Stimulated activated effector memory CD8-positive, alpha-beta T cell treated with anti-CD3 and anti-CD28 coated beads, Interleukin-12 subunit alpha, Interleukin-12 subunit beta, amount 100 ng/mL, for 72 hours (primary cell): ENCODE results near the gene PTPN7.
"Not testable (repeated sequence)": the region's sequence is repeated elsewhere in the genome, so short reads cannot be mapped to it uniquely, and the experiment has no call there.

ENCODE experiments used
- ATAC-seq: fragments of 150-1000 bp; cut with Tn5 transposase; 2 replicates; pipeline ENCODE4 v1.10.0; 2021
- DNase-seq, 2 donors: peaks; one replicate each; pipeline ENCODE4 v3.0.0; 2021 to 2022; ENCODE audit warnings: low spot score in 2 of 2
- H3K27ac Mint-ChIP-seq: one replicate; pipeline ENCODE4 v1.8.0; 2022; ENCODE audit warnings: mild to moderate bottlenecking, mixed read lengths
- H3K36me3 Mint-ChIP-seq: one replicate; pipeline ENCODE4 v1.8.0; 2022; ENCODE audit warnings: mild to moderate bottlenecking, mixed read lengths
- H3K4me1 Mint-ChIP-seq: one replicate; pipeline ENCODE4 v1.8.0; 2022; ENCODE audit warnings: mixed read lengths
- H3K4me3 Mint-ChIP-seq: one replicate; pipeline ENCODE4 v1.8.0; 2022; ENCODE audit warnings: mild to moderate bottlenecking, mixed read lengths
- H3K9me3 Mint-ChIP-seq: one replicate; pipeline ENCODE4 v1.8.0; 2022; ENCODE audit warnings: mixed read lengths

Gene PTPN7

DNA sequence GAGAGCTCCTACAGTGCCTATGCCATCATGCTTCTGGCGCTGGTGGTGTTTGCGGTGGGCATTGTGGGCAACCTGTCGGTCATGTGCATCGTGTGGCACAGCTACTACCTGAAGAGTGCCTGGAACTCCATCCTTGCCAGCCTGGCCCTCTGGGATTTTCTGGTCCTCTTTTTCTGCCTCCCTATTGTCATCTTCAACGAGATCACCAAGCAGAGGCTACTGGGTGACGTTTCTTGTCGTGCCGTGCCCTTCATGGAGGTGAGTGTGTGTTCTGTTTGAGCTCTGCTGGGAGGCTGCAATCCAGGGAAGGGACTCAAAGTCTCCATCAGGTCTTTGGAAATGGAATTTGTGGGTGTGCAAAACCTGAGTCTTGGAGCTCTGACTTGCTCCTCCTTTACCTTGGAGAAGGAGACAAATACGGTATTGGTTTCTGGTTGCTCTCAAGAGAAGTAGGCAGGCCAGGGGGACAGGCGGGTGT, 37.0 kb downstream of the PTPN7 start:
- no peak for DNase-seq
- no peaks in the 10 kb centered on the region for H3K9me3 Mint-ChIP-seq
- H3K27ac Mint-ChIP-seq: no peak overlapping the region
- H3K36me3 Mint-ChIP-seq: no peaks in the 10 kb centered on the region
- H3K4me3 Mint-ChIP-seq: no peak overlapping the region
- no peak for ATAC-seq
- H3K4me1 Mint-ChIP-seq: peaks cover 16% of the 10 kb centered on the region

DNA sequence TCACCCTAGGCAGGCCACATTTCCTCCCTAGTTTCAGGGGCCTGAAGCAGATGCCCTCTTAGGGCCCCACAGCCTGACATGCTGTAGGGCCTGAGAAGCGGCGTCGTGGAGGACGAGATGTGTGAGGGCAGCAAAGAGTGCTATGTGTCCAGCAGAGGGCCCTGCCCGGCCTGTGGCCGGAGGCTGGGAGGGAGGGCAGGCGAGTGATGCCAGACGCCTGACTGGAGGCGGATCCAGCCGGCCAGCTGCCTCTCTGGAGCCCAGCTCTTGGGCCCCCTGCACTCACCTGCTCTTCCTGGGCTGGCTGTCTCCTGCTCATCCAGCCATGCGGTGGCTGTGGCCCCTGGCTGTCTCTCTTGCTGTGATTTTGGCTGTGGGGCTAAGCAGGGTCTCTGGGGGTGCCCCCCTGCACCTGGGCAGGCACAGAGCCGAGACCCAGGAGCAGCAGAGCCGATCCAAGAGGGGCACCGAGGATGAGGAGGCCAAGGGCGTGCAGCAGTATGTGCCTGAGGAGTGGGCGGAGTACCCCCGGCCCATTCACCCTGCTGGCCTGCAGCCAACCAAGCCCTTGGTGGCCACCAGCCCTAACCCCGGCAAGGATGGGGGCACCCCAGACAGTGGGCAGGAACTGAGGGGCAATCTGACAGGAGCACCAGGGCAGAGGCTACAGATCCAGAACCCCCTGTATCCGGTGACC, 37.6 kb downstream of the PTPN7 start, which contains the start of gene GPR37L1:
Gene GPR37L1, plus strand, starts transcription at position 279 of the 697 bp plus-strand sequence. Its CDS starts 47 bp downstream, at position 326.
- H3K9me3 Mint-ChIP-seq: no peaks in the 10 kb centered on the region
- no peak within 1 kb of the TSS for H3K4me3 Mint-ChIP-seq
- DNase-seq (no peak), ATAC-seq (no peak)
- no peak within 1 kb of the TSS for H3K27ac Mint-ChIP-seq
- H3K4me1 Mint-ChIP-seq: peaks cover 15% of the 10 kb centered on the region
- no peaks in the 10 kb centered on the region for H3K36me3 Mint-ChIP-seq

DNA sequence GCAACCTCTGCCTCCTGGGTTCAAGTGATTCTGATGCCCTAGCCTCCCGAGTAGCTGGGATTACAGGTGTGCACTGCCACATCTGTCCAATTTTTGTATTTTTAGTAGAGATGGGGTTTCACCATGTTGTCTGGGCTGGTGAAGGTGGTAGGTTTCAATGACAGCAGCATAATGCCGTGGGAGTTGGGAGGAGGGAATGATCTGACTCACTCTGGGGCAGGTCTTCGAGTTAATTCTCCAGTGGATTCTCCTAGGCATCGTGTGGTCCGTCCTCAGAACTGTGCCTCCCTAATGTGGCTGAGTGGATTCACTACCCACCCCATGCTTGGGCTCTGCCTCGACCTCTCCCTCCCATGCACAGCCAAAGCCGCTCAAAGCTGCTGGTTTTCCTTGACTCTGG, 39.4 kb downstream of the PTPN7 start:
- Mint-ChIP-seq H3K9me3 (no peaks in the 10 kb centered on the region), H3K4me3 (no peak overlapping the region), H3K27ac (no peak overlapping the region), H3K4me1 (peaks cover 6% of the 10 kb centered on the region), H3K36me3 (no peaks in the 10 kb centered on the region)
- no peak for ATAC-seq
- no peak for DNase-seq

DNA sequence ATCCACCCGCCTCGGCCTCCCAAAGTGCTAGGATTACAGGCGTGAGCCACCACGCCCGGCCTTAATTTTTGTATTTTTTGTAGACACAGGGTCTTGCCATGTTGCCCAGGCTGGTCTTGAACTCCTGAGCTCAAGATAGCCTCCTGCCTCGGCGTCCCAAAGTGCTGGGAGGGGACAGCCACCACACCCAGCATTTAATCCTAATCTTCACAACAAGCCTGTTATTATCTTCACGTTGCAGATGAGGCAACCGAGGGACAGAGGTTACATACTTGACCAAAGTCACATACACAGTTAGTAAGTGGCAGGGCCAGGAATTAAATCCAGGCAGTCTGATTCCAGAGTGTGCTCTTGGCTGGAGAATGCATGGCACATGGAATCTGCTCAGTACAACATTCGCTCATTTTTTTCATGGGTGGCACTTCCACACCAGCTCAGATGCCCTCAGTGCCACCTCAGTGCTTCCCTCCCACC, 42.5 kb downstream of the PTPN7 start:
- Mint-ChIP-seq H3K27ac (no peak overlapping the region), H3K4me3 (no peak overlapping the region), H3K36me3 (no peaks in the 10 kb centered on the region), H3K9me3 (no peaks in the 10 kb centered on the region), H3K4me1 (peaks cover 6% of the 10 kb centered on the region)
- ATAC-seq (no peak), DNase-seq (no peak)

DNA sequence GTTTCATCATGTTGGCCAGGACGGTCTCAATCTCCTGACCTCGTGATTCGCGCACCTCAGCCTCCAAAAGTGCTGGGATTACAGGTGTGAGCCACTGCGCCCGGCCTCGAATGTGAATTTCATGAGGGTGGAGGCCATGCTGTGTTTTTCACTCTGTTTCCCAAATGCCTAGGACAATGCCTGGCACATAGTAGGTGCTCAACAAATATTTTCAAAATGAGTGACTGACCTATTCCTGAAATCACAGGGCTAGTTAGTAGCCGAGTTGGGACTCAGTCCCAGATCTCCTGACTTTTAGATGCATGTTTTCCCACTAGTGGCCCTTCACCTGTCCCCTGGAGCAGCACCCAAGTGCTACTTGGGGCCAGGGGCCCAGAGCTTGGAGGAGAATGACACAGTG, 44.1 kb downstream of the PTPN7 start:
- peaks cover 2% of the 10 kb centered on the region for H3K4me1 Mint-ChIP-seq
- H3K27ac Mint-ChIP-seq: no peak overlapping the region
- ATAC-seq (no peak), DNase-seq (no peak)
- H3K36me3 Mint-ChIP-seq: no peaks in the 10 kb centered on the region
- H3K4me3 Mint-ChIP-seq: no peak overlapping the region
- no peaks in the 10 kb centered on the region for H3K9me3 Mint-ChIP-seq

DNA sequence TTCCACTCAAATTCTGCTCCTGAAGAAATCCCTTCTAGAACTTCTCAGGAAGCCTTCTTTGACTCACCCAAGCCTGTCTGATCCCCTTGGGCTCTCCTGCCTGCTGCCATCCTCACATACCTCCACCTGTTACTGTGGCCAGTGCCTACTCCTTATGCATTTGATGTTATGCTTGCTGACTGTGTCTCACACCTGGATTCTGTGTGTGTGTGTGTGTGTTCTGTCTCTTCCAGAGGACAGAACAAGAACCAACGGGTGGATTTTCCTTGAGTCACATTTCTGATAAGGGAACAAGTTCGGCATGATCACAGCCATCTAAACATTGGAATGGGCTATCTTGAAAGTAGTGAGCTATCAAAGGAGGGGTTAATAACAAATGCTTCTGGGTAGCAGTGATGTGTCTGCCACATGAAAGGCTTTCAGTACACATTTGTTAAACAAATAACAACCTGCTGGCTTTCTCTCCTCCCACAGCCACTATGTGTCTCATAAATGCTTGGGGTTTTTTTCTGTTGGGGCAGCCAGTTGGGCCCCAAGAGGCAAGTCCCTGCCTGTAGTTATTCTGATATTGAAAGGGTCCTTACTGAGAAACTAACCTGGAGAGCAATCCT, 46.6 kb downstream of the PTPN7 start:
- Mint-ChIP-seq H3K9me3 (no peaks in the 10 kb centered on the region), H3K36me3 (no peaks in the 10 kb centered on the region), H3K27ac (no peak overlapping the region), H3K4me3 (no peak overlapping the region), H3K4me1 (no peaks in the 10 kb centered on the region)
- ATAC-seq: peak; percentile 29
- DNase-seq: no peak

DNA sequence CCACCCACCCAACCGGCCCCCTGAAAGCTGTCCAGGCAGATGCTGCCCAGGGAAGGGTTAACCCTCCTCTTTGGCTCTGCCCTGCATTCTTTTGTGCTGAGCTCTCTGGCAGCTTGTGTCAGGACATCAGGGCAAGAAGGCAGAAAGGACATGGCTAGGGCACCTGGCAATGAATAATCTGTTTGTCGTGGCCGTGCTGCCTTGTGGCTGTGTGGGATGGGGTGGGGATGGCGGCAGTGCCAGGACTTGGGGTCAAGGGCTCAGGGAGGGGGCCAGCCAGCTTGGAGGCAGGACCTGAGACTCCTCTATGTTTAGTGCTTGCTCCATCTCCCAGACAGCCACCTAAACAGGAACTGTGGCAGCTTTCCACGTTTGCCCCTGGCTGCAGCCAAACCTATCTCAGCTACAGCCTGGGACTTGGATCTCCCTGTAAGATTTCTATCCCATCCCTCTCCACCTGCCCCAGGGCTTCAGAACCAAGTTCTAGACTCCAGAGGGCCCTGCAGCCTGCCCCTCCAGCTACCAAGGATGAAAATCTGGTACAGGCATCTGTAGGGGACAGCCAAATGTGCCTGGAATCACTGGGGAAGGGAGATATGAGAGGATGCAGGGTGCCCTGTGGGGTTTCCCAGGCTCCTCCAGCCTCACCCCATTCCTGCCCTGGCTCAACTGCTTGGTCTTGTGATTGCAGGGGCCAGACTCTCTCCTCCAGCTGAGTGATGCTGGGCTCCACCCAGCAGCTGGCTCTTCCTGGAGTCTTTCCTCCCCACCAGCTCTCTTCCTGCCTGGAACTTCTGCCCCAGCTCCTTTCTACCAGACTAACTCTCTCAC, 47.3 kb downstream of the PTPN7 start:
- no peak for DNase-seq
- Mint-ChIP-seq H3K27ac (no peak overlapping the region), H3K9me3 (no peaks in the 10 kb centered on the region), H3K4me3 (no peak overlapping the region), H3K4me1 (no peaks in the 10 kb centered on the region), H3K36me3 (no peaks in the 10 kb centered on the region)
- peak; percentile 27 for ATAC-seq

DNA sequence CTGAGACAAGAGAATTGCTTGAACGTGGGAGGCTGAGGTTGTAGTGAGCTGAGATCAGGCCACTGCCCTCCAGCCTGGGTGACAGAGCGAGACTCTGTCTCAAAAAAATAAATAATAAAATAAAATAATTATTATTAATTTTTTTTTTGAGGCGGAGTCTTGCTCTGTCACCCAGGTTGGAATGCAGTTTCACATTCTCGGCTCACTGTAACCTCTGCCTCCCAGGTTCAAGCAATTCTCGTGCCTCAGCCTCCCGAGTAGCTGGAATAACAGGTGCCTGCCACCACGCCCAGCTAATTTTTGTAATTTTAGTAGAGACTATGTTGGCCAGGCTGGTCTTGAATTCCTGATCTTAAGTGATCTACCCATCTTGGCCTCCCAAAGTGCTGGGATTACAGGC, 48.8 kb downstream of the PTPN7 start:
- not testable (repeated sequence) for H3K27ac Mint-ChIP-seq, DNase-seq, H3K9me3 Mint-ChIP-seq, H3K4me1 Mint-ChIP-seq, ATAC-seq, H3K4me3 Mint-ChIP-seq, H3K36me3 Mint-ChIP-seq

DNA sequence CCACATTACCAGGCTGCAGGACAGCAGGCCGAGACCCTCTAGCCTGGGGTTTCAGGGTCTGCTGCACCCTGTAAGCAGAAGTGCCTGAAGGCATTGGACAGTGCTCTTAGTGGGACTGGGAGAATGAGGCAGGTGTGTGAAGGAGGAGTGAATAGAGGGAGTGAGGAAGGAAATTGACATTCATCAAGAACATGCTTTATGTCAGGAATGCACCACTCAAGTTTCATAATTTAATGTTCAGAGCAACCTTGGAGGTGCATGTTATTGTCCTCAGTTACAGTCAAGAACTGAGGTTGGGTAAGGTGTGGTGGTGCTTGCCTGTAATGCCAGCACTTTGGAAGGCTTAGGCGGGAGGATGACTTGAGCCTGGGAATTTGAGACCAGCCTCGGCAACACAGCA, 49.4 kb downstream of the PTPN7 start:
- Mint-ChIP-seq H3K4me1 (no peaks in the 10 kb centered on the region), H3K4me3 (no peak overlapping the region), H3K36me3 (no peaks in the 10 kb centered on the region), H3K27ac (no peak overlapping the region), H3K9me3 (no peaks in the 10 kb centered on the region)
- DNase-seq: no peak
- ATAC-seq: no peak

DNA sequence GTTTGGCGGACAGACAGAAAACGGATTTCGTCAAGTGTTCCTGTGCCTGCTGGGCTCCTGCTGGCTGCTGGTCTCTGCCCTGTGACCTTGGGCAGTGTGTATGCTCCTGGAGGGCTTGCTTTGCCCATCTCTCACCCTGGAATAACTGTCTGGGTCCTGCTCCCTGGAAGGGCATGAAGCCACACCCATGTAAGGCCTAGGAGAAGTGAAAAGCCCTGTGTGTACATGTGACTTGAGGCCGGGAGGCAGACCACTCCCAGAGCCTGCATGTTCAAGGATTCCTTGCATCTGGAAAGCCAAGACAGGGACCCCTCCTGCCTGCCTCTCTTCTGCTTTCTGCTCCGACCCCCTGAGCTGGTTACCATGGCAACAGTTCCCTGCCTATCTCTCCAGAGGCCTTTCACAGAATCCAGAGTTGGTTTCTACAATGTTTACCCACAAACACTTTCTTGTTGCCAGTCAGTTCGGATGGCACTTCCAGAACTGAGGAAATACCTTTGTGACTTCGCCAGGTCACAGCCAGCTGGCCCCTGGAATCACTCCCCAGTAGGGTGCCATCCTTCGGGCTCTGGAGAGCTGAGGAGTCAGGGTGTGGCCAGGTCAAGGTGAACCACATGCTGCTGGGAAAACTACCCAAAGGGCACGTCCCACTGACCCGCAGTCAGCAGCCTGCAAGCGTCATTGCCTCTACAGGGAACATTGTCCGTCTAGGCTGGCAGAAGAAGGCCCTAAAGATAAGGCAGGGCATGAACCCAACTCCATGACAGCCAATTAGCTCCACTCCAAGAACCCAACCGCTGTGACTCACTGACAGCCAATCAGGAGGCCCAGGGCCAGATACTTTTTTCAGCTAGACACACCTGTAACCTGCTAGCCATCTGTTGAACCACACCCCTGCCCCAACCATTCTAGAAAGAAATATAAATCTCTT, 52.3 kb downstream of the PTPN7 start:
- H3K27ac Mint-ChIP-seq: no peak overlapping the region
- no peak overlapping the region for H3K4me3 Mint-ChIP-seq
- H3K9me3 Mint-ChIP-seq: no peaks in the 10 kb centered on the region
- no peaks in the 10 kb centered on the region for H3K36me3 Mint-ChIP-seq
- DNase-seq (no peak), ATAC-seq (no peak)
- H3K4me1 Mint-ChIP-seq: no peaks in the 10 kb centered on the region

DNA sequence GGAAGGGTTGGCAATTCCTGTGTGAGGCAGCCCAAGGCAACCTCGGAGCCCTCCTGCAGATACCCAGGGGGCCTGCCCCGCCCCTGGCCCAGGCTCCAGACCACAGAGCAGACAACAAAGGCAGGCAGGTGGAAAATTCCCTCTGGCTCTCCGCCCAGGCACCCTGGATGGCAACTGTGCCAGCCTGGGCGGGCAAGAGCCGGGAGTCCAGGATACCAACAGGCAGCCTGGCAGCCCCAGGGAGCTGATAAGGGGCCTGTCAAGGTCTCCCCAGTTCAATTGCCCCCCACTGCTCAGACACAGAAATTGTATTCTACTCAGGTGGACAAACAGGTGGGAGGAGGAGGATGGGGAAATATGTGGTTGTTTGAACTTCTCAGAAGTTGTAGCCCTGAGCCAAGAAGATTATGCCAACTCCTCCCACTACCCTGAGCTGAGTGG, 53.1 kb downstream of the PTPN7 start:
- no peaks in the 10 kb centered on the region for H3K36me3 Mint-ChIP-seq
- H3K4me1 Mint-ChIP-seq: no peaks in the 10 kb centered on the region
- no peak overlapping the region for H3K4me3 Mint-ChIP-seq
- ATAC-seq (no peak), DNase-seq (no peak)
- no peaks in the 10 kb centered on the region for H3K9me3 Mint-ChIP-seq
- H3K27ac Mint-ChIP-seq: no peak overlapping the region

DNA sequence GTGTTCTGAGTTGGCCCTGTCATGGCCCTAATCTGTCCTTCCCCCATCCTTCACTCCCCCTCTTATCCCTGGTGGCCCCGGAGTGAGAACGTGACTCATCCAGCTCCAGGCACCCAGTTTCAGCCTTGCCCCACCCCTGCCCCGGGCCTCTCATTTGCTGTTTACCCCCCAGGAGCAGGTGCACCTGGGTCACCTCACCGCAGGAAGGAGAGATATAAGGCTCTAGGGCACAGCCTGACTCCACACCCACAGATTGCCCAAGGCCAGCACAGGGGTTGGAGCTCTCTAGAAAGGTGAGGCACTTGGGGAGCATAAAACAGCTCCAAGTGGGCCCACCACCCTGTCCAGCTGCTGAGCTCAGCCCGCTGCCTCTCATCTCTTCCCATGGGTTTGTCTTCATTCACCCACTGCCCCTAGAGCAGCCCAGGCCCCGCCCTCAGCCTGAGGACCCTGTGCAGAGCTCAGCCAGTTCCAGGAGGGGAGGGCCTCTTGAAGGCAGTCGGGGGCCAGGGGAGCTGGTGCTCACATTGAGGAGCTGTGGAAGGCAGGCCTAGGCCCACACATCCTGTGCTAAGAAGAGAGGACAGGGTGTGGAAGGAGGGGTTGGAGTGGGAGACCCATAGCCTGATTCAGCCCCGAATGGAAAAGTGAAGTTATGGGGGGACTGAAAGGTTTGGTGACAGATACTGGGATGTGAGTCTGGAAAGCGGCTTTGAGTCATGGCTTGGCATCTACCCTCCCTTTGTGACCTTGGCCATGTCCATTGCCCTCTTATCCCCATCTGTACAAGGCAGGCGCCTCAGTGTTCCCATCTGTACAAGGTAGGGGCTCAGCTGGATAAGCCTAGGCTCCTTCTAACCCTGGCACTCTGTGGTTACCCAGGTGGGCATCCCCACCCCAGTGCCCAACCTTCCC, 53.8 kb downstream of the PTPN7 start:
- H3K9me3 Mint-ChIP-seq: no peaks in the 10 kb centered on the region
- H3K4me1 Mint-ChIP-seq: no peaks in the 10 kb centered on the region
- DNase-seq (no peak), ATAC-seq (no peak)
- H3K4me3 Mint-ChIP-seq: no peak overlapping the region
- no peaks in the 10 kb centered on the region for H3K36me3 Mint-ChIP-seq
- H3K27ac Mint-ChIP-seq: peak overlapping the region; percentile 17

DNA sequence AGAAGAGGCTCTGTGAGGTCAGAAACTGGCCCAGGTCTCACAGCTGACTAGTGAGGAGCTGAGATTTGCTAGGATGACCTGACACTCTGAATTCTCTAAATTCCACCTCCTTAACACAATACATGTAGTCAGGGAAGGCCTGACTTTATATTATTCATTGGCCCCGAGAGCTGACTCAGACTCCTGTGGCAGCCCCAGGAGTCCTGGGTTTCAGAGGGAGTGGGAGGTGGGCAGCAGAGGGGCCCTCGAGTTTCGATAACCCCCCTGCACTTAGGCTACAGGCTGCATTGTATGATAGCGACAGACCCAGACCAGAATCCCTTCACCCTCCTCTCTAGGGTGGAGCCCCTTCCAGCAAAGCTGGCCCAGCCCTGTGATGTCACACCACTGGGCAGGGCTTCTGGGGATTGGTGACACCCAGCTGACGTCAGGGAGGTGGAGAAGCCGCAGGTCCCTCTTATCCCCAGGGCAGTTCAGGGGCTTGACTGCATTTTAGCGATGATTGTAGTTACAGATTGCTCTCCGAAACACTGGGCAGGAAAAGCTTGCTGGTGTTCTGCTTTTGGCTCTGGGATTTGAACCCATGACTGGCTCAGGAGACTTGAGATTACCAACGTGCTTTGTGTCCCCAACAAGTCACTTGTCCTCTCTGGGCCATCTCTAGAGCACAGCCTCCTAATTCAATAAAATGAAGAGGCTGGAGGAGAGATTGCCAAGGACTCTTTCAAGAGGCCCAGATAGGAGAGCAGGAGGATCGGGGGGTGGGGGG, 54.6 kb downstream of the PTPN7 start:
- no peaks in the 10 kb centered on the region for H3K36me3 Mint-ChIP-seq
- ATAC-seq (peak; percentile 54), DNase-seq (no peak)

More for the DNA sequence above, 54.6 kb downstream of the PTPN7 start:
- Mint-ChIP-seq H3K9me3 (no peaks in the 10 kb centered on the region), H3K4me1 (no peaks in the 10 kb centered on the region), H3K4me3 (no peak overlapping the region), H3K27ac (no peak overlapping the region)
